DMS 273 (cell line): ENCODE results near the gene ELFN2.
"Not testable (repeated sequence)": the region's sequence is repeated elsewhere in the genome, so short reads cannot be mapped to it uniquely, and the experiment has no call there.

Source experiments
- DNase-seq: peaks from one replicate; lab custom pipeline; 2025; ENCODE audit not compliant: unreplicated experiment; lab: John Stamatoyannopoulos, UW

The ELFN2 gene, protein sequence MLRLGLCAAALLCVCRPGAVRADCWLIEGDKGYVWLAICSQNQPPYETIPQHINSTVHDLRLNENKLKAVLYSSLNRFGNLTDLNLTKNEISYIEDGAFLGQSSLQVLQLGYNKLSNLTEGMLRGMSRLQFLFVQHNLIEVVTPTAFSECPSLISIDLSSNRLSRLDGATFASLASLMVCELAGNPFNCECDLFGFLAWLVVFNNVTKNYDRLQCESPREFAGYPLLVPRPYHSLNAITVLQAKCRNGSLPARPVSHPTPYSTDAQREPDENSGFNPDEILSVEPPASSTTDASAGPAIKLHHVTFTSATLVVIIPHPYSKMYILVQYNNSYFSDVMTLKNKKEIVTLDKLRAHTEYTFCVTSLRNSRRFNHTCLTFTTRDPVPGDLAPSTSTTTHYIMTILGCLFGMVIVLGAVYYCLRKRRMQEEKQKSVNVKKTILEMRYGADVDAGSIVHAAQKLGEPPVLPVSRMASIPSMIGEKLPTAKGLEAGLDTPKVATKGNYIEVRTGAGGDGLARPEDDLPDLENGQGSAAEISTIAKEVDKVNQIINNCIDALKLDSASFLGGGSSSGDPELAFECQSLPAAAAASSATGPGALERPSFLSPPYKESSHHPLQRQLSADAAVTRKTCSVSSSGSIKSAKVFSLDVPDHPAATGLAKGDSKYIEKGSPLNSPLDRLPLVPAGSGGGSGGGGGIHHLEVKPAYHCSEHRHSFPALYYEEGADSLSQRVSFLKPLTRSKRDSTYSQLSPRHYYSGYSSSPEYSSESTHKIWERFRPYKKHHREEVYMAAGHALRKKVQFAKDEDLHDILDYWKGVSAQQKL

DNA sequence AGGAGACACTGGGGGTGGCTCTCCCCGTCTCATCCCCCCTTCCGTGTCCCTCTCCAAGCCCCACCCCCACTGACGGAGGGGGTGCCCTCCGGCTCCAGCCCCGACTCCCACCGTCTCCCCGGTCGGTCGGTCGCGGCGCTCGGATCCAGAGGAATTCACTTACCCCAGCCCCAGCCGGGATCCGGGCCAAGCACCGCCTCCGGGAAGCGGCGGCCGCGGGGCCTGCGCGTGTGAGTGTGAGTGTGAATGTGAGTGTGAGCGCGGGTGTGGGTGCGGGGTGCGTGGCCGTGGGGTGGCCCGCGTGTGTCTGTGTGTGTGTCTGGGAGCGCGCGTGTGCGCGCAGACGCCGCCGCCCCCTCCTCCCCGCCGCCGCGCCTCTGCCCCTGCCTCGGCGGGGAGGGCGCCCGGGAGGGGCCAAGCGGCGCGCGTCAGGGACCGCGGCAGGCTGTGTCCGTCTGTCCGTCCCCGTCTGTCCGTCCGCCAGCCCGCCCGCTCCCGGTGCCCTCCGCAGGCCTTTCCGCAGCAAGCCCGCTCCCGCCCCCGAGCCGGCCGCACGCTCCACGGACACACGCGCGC lies at the start of gene ELFN2:
Gene ELFN2 (minus strand): TSS at position 345 of the 576 bp plus-strand sequence. CDS start 51,945 bp downstream, outside the sequence.
- DNase-seq, result peak; percentile 60

- no peak for DNase-seq
Measured at GRCh38 chr22:37476389-37477329, 49.4 kb upstream of the ELFN2 start.

DNA sequence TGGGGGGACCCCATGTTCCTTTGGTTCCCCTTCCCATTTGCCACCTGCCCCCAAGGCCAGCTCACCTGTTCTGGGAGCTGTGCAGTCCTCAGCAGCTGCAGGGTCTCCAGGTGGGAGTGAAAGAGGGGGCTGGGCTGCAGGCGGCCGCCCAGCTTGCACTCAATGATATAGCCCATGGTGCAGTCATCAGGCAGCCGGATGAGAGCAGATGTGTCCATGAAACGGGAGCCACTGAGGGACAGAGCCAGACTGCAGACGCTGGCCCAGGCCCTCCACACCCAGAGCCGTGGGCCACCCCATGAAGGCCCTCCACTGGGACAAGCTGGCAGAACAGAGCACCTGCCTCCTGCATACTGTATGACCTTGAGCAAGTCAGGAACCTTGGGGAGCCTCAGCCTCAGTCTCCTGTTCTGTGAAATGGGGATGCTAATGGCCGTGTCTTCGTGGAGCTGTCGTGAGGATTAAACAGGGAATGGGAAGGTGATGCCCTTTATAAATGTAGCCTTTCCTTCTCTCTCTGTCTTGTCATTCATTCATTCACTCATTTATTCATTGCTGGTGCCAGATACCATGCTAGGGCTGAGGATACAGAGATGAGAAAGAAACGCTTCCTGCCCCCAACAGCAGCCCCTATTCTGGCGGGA lies 47.3 kb upstream of the ELFN2 start:
- no peak for DNase-seq

DNA sequence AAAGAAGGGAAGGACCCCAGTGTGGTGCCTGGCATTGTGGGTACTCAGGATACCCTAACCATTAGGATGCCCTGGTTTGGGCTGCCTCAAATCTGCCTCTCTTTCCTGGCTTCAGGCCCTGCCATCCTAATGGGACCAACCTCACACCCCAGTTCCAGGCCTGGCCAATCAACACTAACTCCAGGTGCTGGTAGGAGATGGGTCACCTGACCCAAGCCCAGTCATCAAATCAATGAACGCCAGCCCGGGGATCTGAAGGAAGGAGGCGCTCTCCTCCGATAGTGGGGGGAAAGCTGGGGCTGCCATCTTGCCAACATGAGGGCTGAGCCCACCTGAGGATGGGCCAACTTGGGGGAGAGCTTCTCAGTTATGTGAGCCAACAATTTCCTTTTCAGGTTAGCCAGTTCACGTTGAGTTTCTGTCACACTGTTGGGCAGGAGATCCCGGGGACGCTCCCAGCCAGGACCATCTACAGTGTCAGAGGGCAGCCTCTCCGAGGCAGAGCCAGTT lies 46.2 kb upstream of the ELFN2 start:
- DNase-seq, result no peak

- DNase-seq, result peak; percentile 50
Measured at GRCh38 chr22:37472418-37473006, 45.2 kb upstream of the ELFN2 start.

DNA sequence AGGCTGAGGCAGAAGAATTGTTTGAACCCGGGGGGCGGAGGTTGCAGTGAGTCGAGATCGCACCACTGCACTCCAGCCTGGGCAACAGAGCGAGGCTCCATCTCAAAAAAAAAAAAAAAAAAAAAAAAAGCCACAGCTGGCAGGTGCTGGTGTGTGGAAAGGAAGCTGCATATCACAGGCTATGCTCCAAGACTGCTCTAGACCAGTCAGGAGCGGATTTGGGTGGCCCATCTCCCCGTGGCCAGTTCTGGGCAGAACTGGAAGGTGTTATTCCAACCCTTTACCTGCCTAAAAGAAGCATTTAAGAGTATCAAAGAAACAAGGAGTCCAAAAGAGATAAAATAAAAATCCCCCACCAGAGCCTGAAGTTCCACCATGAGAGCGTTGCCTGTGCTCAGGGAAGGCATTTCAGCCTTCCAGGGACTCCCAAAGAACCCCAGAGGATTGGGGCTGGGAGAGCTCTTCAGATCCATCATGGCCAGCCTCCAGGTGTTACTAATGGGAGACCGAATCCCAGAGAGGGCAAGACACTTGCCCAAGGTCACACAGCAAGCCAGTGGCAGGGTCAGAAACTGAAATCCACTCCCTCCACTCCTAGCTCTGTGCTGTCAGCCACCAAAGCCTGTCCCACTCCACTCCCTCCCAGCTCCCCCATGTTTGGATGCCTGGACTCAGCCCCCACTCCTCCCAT lies 44.6 kb upstream of the ELFN2 start:
- DNase-seq, result no peak

DNA sequence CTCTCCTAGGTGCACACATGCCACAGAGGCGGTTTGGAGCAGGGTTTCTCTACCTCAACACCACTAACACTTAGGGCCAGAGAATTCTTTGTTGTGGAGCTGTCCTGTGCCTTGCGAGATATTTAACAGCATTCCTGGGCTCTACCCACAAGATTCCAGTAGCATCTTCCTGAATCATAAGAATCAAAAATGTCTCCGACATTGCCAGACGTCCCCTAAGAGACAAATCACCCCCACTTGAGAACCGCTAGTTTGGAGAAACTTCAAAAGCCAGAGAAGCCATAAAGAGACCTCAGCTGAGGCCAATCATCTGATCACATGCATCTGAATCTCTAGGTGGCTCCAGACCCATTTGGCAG lies 42.8 kb upstream of the ELFN2 start:
- DNase-seq, result no peak

GRCh38 chr22:37469416-37470086 lies 42.3 kb upstream of the ELFN2 start:
- DNase-seq, result no peak

- DNase-seq, result not testable (repeated sequence)
Measured at GRCh38 chr22:37468201-37468695, 41.0 kb upstream of the ELFN2 start.

DNA sequence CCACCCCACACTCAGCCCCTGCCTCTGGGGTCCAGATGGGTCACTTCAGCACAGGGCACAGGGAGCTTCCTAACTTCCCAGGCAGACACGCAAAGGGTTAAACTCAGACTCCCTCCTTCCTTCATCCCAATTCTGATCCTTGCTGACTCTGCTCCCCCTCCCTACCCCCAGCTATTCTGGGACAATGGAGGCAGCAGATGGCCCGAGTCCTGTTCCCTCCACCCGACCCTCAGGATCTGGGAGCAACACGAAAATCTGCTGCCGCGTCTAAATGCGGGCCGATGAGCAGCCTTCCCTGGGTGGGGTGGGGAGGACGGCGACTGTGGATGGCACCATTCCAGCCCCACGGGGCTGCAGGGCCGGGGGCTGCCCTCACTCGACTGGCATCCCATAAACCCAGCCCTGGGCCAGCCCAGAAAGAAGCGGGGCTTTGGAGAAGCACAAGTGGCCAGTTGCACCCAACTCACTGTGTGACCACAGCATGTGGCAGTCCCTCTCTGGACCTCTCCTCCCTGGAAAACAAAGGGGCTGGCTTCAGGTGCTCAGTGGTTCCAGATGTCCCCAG lies 40.2 kb upstream of the ELFN2 start:
- DNase-seq, result peak; percentile 56

DNA sequence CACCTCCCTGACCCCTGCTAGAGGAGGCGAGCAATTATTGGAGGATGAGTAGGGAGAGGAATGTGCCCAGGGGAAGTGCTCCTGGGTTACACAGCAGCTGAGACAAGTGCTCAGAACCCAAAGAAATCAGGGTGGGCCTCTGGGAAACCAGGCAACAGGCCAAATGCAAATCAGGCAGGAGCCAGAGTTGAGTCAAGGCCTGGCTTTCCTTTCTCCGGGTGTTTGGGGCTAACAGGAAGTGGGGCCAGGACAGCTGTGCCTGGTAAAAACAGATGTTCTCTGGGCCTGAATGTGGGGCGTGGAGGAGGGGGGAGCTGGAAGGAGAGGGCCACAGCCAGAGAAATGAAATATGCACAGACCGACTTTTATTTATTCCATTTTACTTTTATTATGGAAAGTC lies 36.9 kb upstream of the ELFN2 start:
- peak; percentile 66 for DNase-seq

- peak; percentile 30 for DNase-seq
Measured at GRCh38 chr22:37462983-37463382, 35.7 kb upstream of the ELFN2 start.

DNA sequence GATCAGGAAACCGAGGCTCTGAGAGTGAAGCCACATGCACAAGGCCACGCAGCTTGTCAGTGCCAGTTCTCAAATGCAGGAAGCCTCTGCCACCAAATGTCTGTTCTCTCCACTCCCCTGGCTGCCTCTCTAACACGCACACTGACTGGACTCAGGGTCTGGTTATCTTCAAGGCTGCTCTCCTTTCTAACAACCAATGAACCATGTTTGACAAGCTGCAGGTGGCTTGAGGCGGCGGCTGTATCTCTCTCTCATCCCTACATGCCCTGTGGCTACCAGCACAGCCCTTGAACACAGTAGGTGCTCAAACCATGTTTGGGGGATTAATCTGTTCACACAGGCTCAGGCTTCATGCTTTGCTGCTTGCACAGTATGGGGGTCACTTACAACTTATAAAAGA lies 35.2 kb upstream of the ELFN2 start:
- no peak for DNase-seq

DNA sequence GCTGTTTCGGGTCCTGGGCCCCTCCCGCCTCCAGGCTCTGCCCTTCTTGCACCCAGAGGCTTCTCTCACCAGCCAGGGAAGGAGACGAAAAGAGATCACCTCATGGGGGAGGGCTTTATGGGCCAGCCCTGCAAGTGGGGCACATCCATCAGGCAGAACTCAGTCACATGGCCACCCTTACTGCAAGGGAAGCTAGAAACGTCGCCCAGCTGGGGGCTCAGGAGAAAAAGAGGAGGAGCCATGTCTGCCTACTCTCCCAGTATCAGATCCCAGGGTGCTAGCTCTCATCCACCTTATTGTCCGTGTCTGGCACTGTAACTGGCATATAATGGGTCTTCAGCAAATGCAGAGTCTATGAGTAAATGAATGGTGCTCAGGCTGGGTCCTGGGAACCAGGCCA lies 34.7 kb upstream of the ELFN2 start:
- no peak for DNase-seq

- no peak for DNase-seq
Measured at GRCh38 chr22:37460684-37461083, 33.4 kb upstream of the ELFN2 start.

GRCh38 chr22:37459206-37459605 lies 31.9 kb upstream of the ELFN2 start:
- DNase-seq, result peak; percentile 50

- DNase-seq, result peak; percentile 71
Measured at GRCh38 chr22:37457093-37457893, 30.0 kb upstream of the ELFN2 start.
